Right hindlimb (tissue), 1 donor: ENCODE results near the gene CPT1B.
"Not testable (repeated sequence)": the region's sequence is repeated elsewhere in the genome, so short reads cannot be mapped to it uniquely, and the experiment has no call there.

Experiments
- DNase-seq: peaks from one replicate; pipeline ENCODE4 v3.0.0-alpha.2; 2018

Gene CPT1B

GRCh38 chr22:50608996-50609395 is 30.8 kb upstream of the CPT1B start:
- DNase-seq: no peak

- DNase-seq: not testable (repeated sequence)
Observed at GRCh38 chr22:50608058-50608840, 30.0 kb upstream of the CPT1B start.

GRCh38 chr22:50607659-50608020 is 29.4 kb upstream of the CPT1B start:
- no peak for DNase-seq

DNA sequence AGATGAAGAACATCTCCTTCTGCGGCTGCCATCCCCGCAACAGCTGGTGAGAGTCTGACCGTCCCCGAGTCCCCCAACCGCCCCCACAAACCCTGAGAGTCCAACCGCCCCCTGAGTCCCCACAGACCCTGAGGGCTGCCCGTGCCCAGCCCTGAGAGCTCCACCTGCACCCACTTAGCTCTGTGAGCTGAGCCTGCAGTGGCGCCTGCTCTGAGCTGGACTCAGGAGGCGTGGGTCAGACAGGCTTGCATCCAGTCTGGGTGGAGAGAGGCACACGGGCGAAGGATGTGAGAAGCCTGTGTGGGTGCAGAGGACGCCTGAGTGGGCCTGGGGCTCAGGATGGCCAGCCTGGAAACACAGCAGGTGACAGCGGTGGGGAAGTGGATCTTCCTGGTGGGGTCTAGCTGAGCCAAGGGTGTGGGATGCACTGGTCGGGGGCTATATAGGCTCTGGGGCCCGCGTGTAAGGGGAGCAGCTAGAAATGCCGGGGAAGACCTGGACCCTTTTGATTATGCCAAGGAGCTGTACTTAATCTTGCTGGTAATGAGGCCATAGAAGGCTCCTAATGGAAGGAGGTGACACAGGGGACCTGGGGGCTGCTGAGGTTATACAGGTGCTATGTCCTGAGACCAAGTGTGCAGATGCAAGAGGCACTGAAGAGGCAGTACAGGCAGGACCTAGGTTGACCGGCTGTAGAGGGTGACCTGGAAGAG is 28.9 kb upstream of the CPT1B start:
- DNase-seq: no peak

GRCh38 chr22:50606165-50606945 is 28.1 kb upstream of the CPT1B start:
- no peak for DNase-seq

GRCh38 chr22:50605613-50606074 is 27.4 kb upstream of the CPT1B start:
- DNase-seq: no peak

GRCh38 chr22:50605002-50605612 is 26.9 kb upstream of the CPT1B start:
- DNase-seq: no peak

DNA sequence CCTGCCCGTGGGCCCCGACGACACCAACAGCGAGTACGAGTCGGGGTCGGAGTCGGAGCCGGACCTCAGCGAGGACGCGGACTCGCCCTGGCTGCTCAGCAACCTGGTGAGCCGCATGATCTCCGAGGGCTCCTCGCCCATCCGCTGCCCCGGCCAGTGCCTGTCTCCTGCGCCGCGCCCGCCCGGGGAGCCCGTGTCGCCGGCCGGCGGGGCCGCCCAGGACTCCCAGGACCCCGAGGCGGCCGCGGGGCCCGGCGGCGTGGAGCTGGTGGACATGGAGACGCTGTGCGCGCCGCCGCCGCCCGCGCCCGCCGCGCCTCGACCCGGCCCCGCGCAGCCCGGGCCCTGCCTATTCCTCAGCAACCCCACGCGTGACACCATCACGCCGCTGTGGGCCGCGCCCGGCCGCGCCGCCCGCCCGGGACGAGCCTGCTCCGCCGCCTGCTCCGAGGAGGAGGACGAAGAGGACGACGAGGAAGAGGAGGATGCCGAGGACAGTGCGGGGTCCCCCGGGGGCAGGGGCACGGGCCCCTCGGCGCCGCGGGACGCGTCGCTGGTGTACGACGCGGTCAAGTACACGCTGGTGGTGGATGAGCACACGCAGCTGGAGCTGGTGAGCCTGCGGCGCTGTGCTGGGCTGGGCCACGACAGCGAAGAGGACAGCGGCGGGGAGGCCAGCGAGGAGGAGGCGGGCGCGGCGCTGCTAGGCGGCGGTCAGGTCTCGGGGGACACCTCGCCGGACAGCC is 26.2 kb upstream of the CPT1B start:
- DNase-seq: no peak

GRCh38 chr22:50603511-50604255 is 25.5 kb upstream of the CPT1B start:
- no peak for DNase-seq

DNA sequence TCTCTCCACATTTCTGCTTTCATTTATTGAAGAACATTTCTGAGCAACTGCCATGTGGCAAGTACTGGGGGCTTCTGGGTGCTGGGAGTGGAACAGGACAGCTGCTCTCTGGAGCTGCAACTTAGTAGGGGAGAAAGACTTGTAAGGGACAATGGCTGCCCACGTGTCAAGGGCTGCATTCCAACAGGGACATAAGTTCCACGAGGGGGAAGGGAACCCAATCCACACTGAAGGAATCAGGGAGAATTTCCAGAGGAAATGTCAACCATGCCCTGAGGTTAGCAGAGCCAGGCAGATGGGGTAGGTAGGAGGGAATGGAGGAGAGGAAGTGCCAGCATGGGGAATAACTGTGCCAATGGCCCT is 24.1 kb upstream of the CPT1B start:
- DNase-seq: no peak

DNA sequence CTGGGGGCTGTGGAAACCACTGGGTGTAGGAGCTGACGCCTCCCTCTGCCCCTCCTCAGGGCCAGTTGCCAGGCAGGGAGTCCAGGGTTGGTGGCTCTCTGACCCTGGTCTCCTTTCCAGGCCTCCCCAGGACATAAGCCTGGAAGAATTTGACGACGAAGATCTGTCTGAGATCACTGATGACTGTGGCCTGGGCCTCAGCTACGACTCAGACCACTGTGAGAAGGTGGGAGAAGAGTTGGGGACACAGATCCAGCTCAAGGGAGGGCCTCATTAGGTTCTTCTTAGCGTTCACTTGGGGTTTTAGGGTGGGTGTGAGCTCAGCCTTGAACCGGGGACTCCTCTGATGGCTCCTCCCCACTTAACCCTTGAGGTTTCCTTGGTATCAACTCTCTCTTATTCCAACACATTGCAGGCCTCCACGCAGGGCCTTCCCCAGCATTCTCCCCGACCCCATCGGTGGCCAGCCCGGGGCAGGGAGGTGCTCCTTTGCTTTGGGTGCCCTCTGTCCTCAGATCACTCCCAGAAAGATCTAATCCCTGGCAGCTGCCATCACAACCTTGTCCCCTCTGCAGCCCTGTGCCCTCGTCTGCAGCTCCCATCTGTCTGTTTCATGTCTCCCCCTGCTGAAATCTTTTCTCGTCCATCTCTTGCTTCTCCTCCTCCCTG is 23.6 kb upstream of the CPT1B start:
- DNase-seq: no peak

GRCh38 chr22:50600967-50601668 is 22.9 kb upstream of the CPT1B start:
- no peak for DNase-seq

DNA sequence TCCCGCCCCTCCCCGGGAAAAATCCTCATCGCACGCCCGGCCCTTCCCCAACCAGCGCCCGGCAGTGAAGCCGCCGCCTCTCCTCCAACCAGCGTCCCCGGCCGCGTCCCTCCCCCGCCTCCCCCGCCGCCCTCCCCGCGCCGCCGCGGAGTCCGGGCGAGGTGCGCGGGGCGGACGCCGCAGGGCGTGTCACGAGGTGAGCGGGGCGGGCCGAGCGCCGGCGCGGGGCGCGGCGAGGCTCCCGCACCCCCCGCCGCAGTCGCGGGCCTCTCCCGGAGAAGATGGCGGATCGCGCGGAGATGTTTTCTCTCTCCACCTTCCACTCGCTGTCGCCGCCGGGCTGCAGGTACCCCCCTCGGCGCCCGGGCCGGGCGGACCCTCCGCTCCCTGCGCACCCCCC is 22.3 kb upstream of the CPT1B start, which contains the start of gene MAPK8IP2:
Gene MAPK8IP2, plus strand, starts transcription at position 256 of the 400 bp plus-strand sequence. Its CDS starts 26 bp downstream, at position 282.
- no peak for DNase-seq

DNA sequence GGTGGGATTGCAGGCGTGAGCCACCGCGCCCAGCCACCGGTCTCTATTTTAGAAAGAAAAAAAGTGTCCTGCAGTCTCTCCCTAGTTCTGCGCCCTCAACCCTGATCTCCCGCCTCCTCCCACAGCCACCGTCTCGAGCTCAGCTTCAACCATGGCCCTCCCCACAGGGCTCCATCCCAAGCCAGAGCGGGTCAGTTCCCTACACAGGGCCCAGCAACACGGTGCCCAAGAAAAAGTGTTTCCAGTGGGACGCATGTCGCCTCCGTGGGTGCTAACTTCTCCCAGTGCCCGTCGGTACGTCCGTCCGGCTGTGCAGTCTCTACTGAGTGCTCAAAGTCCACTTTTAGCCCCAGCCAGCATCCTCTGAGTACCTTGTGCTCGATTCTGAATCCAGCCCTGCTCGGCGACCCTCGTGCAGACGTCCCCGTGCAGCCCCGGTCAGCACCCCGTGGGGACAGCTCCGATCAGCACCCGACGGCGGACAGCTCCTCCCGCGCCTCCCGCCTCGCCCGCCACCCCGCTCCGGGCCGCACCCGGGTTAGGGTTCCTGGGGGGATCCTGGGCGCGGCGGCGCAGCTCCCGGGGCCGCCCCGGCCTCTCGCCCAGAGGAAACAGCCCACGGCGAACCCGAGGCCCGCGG is 21.7 kb upstream of the CPT1B start:
- DNase-seq: peak; percentile 74

GRCh38 chr22:50597097-50597496 is 18.9 kb upstream of the CPT1B start:
- DNase-seq: no peak

GRCh38 chr22:50595189-50595588 is 17.0 kb upstream of the CPT1B start:
- no peak for DNase-seq

GRCh38 chr22:50587407-50587806 is 9.2 kb upstream of the CPT1B start:
- DNase-seq: no peak

- DNase-seq: no peak
Observed at GRCh38 chr22:50586416-50586815, 8.2 kb upstream of the CPT1B start.

DNA sequence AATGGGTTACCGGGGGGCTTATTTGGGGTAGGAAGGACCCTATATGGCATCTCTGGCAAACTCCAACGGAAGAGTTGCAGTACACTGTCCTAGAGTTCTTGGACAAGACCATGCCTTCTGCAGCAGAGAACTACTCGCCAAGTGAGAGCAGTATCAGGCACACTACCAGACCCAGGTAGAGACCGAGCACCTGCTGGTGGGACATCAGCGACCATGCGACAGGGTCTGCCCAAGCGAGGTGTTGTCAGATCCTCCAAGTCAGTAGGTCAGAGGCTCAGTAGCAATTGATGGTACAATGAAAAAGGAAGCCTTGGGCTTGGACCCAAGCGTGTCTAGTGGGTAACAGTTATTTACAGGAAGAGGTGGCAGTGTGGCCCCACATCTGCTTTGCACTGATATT is 7.6 kb upstream of the CPT1B start:
- no peak for DNase-seq

GRCh38 chr22:50585238-50585637 is 7.0 kb upstream of the CPT1B start:
- no peak for DNase-seq
